Heart left ventricle (tissue), 13 donors: ENCODE data around the gene SGTA.

Experiments used
- POLR2A ChIP-seq, 2 donors: fragments of 450-650 bp; IDR thresholded peaks; one replicate each; pipeline ENCODE4 v1.6.1; 2017; ENCODE audit warnings: antibody characterized with exemption in 2 of 2, mild to moderate bottlenecking in 2 of 2, moderate library complexity in 2 of 2
- TF ChIP-seq, protein P1 (sequence below), 12 donors: fragments of 200-600 bp; sonication (generic) in 4 of 12; IDR thresholded peaks; one replicate each; pipeline versions ENCODE4 v1.5.0 to v1.8.0; 2018 to 2022; ENCODE audit warnings: antibody characterized with exemption in 12 of 12, mild to moderate bottlenecking in 5 of 12
- donor health status: ischemic (EF 13 %, LVEDD 7.1; RV severe dilation, severe dysfunction).
- donor health status: DM: no; HTN: yes; CAD: no.
- donor health status: DM: no; HTN: no; CAD: no.
- donor health status: ischemic (EF 25% LVEDD 6.9; RV normal size, moderate dysfunction).
- donor health status: ischemic (EF 25% LVEDD 5.7; RV mildly dilated, moderate dysfunction).
- donor health status: ischemic (EF 35%, LVEDD 5.7; RV mildly dilated, moderate dysfunction).
- donor health status: nonischemic (EF 11% LVEDD 7.7; RV severe dilation, severe dysfunction).
- donor health status: DM: yes; HTN: yes; CAD: no.
- donor health status: PGD.
- donor health status: ischemic (EF 29% LVEDD 5.4; RV normal size, mild dysfunction).
- donor health status: nonischemic (EF 23%, LVEDD 6.1; RV moderate dilation, normal function).

- no peak for TF ChIP-seq POLR2A (IDR thresholded peaks at IDR 0.05)
- TF ChIP-seq, protein P1, sequence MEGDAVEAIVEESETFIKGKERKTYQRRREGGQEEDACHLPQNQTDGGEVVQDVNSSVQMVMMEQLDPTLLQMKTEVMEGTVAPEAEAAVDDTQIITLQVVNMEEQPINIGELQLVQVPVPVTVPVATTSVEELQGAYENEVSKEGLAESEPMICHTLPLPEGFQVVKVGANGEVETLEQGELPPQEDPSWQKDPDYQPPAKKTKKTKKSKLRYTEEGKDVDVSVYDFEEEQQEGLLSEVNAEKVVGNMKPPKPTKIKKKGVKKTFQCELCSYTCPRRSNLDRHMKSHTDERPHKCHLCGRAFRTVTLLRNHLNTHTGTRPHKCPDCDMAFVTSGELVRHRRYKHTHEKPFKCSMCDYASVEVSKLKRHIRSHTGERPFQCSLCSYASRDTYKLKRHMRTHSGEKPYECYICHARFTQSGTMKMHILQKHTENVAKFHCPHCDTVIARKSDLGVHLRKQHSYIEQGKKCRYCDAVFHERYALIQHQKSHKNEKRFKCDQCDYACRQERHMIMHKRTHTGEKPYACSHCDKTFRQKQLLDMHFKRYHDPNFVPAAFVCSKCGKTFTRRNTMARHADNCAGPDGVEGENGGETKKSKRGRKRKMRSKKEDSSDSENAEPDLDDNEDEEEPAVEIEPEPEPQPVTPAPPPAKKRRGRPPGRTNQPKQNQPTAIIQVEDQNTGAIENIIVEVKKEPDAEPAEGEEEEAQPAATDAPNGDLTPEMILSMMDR (IDR thresholded peaks at IDR 0.05), result no peak
Observed at GRCh38 chr19:2759362-2759761, 23.7 kb downstream of the SGTA start.
